Activated CD8-positive, alpha-beta T cell treated with anti-CD3 and anti-CD28 coated beads for 36 hours (primary cell): ENCODE results near the gene CAPN12. TPM values are rescaled to one million over a fixed set of nuclear protein-coding genes. Genes with fewer than 3 reads are reported as not detected.

Experiments used
- ATAC-seq: fragments of 200-7000 bp; cut with Tn5 transposase; one replicate; pipeline ENCODE4 v1.10.0; 2021; ENCODE audit warnings: mild to moderate bottlenecking, moderate library complexity
- CTCF ChIA-PET: fragments of 350-600 bp; sonication (Branson Sonifier 250); formaldehyde crosslinking; loops from one replicate; lab custom pipeline; 2021; ENCODE audit warnings: antibody characterized with exemption; lab: Charles Lee
- POLR2A ChIA-PET: fragments of 350-600 bp; sonication (Branson Sonifier 250); formaldehyde crosslinking; loops from one replicate; lab custom pipeline; 2021; ENCODE audit warnings: antibody characterized with exemption; lab: Charles Lee
- DNase-seq: peaks from one replicate; pipeline ENCODE4 v3.0.0-alpha.2; 2020
- H3K27ac Mint-ChIP-seq: one replicate; pipeline ENCODE4 v1.8.0; 2021; ENCODE audit warnings: mild to moderate bottlenecking, mixed read lengths
- H3K27me3 Mint-ChIP-seq: one replicate; pipeline ENCODE4 v1.8.0; 2021; ENCODE audit warnings: mixed read lengths
- H3K36me3 Mint-ChIP-seq: one replicate; pipeline ENCODE4 v1.8.0; 2021; ENCODE audit warnings: low read depth, mixed read lengths
- H3K4me1 Mint-ChIP-seq: one replicate; pipeline ENCODE4 v1.8.0; 2021; ENCODE audit warnings: low read depth, mixed read lengths
- H3K4me3 Mint-ChIP-seq: one replicate; pipeline ENCODE4 v1.8.0; 2021; ENCODE audit warnings: mild to moderate bottlenecking, moderate library complexity, mixed read lengths
- H3K9me3 Mint-ChIP-seq: one replicate; pipeline ENCODE4 v1.8.0; 2021; ENCODE audit warnings: mixed read lengths
- intact Hi-C: fragments of 100-400 bp; cut with micrococcal nuclease; formaldehyde crosslinking; loops from one replicate; pipeline ENCODE4 v1.10.0; 2022
- total RNA-seq, 2 experiments: library from RNA; stranded (reverse); gene quantifications; one replicate each; pipeline ENCODE4 v1.2.3, GENCODE V29; 2021
- TF ChIP-seq, protein P1 (sequence below): fragments of 200-600 bp; IDR thresholded peaks from one replicate; pipeline ENCODE4 v1.8.0; 2022; ENCODE audit warnings: antibody characterized with exemption, mild to moderate bottlenecking

CAPN12 gene
- total RNA-seq, 2 experiments from 2014 or later: 19.6 to 22.7 TPM

DNA sequence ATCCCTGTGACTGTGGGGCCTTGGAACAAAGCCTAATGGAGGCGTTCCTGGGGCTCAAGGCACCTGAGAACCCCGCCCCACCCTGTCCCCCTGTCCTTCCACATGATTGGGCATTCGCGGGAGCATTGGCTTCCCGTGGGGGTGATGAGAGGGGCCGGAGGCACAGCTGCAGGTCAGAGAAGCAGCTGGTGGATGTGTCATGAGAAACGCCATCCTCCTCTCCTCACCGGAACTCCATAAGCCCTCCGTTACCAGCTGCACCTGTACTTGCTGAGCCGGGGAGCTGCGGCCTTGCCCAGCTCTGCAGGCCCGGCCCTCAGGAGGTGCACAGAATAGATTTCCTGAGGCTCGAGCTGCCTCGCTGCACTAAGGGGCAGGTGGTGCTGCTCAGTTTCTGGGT is 42.0 kb downstream of the CAPN12 start:
- ATAC-seq (no peak), DNase-seq (no peak)
- Mint-ChIP-seq H3K36me3 (peaks cover 11% of the 10 kb centered on the region), H3K9me3 (no peaks in the 10 kb centered on the region), H3K27ac (no peak overlapping the region), H3K27me3 (no peaks in the 10 kb centered on the region), H3K4me1 (peaks cover 12% of the 10 kb centered on the region), H3K4me3 (no peak overlapping the region)
- POLR2A ChIA-PET: interaction anchor here (0.9 kb wide), 1 partner anchor 320 kb away, joined by 3 read pairs; no protein-coding TSS in a partner anchor
- intact Hi-C loops: no loop called here
- CTCF ChIA-PET: no interaction called here
- TF ChIP-seq, protein P1, sequence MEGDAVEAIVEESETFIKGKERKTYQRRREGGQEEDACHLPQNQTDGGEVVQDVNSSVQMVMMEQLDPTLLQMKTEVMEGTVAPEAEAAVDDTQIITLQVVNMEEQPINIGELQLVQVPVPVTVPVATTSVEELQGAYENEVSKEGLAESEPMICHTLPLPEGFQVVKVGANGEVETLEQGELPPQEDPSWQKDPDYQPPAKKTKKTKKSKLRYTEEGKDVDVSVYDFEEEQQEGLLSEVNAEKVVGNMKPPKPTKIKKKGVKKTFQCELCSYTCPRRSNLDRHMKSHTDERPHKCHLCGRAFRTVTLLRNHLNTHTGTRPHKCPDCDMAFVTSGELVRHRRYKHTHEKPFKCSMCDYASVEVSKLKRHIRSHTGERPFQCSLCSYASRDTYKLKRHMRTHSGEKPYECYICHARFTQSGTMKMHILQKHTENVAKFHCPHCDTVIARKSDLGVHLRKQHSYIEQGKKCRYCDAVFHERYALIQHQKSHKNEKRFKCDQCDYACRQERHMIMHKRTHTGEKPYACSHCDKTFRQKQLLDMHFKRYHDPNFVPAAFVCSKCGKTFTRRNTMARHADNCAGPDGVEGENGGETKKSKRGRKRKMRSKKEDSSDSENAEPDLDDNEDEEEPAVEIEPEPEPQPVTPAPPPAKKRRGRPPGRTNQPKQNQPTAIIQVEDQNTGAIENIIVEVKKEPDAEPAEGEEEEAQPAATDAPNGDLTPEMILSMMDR: no peak

DNA sequence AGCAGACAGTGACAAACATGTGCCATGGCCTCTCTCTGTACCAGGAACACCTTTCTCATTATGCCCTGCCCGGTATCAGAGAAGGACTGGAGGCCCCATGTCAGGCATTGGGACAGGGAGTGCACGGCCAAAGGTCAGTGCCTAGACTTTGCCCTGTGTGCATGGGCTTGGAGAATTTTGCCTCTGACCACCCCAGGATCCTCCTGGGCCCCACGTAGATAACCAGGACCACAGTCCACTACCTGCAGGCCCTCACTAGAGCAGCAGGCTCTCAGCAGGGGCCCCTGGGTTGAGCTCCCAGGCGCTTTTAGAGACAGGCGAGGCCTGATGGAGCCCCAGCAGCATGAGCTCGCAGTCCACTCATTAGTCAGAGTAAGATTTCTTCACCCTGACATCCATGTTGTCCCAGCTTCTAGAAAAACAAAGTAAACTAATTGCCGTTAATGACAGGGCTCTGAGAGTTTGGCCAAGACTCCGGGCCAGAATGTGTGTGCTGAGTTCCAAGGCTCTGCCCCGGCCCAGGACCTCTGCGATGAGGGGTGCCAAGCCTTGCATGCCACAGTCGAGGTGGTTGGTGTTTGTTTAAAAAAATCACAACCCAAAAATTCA is 42.7 kb downstream of the CAPN12 start:
- POLR2A ChIA-PET: interaction anchor here (0.9 kb wide), 1 partner anchor 321 kb away, joined by 3 read pairs; no protein-coding TSS in a partner anchor
- Mint-ChIP-seq H3K9me3 (no peaks in the 10 kb centered on the region), H3K4me3 (no peak overlapping the region), H3K4me1 (peaks cover 14% of the 10 kb centered on the region), H3K27me3 (no peaks in the 10 kb centered on the region), H3K36me3 (peaks cover 5% of the 10 kb centered on the region), H3K27ac (no peak overlapping the region)
- no peak for DNase-seq
- no peak for ATAC-seq
- intact Hi-C loops: no loop called here
- CTCF ChIA-PET: no interaction called here
- TF ChIP-seq, protein P1: no peak

DNA sequence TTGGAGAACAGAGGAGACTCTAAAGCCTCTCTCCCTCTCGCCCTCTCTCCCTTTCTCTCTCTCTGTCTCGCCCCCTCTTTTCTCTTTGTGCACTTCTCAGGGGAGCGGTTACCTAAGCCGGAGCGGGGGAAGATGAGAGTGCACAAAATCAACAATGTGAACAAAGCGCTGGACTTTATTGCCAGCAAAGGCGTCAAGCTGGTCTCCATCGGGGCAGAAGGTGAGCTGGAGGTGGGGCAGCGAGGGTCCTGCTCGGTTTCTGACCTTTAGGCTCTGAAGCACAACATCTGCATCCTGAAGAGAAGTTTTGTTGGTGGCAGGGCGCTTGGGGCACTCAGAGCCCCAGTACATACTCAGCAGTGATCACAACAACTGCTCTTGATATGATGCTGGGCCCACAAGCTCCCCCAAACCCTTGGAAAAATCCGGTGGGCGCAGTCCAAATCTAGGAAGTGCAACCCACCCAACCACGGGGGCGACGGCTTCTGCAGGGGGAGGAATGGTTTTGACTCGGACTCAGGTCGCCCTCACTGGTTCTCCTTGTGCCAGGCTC is 43.3 kb downstream of the CAPN12 start:
- H3K4me3 Mint-ChIP-seq: no peak overlapping the region
- TF ChIP-seq, protein P1: no peak
- no peaks in the 10 kb centered on the region for H3K27me3 Mint-ChIP-seq
- intact Hi-C loops: no loop called here
- ChIA-PET CTCF (no interaction called here), POLR2A (interaction anchor here (0.9 kb wide), 1 partner anchor 321 kb away, joined by 3 read pairs; no protein-coding TSS in a partner anchor)
- ATAC-seq (no peak), DNase-seq (no peak)
- H3K4me1 Mint-ChIP-seq: peaks cover 15% of the 10 kb centered on the region
- H3K27ac Mint-ChIP-seq: no peak overlapping the region
- H3K36me3 Mint-ChIP-seq: peaks cover 5% of the 10 kb centered on the region
- no peaks in the 10 kb centered on the region for H3K9me3 Mint-ChIP-seq

DNA sequence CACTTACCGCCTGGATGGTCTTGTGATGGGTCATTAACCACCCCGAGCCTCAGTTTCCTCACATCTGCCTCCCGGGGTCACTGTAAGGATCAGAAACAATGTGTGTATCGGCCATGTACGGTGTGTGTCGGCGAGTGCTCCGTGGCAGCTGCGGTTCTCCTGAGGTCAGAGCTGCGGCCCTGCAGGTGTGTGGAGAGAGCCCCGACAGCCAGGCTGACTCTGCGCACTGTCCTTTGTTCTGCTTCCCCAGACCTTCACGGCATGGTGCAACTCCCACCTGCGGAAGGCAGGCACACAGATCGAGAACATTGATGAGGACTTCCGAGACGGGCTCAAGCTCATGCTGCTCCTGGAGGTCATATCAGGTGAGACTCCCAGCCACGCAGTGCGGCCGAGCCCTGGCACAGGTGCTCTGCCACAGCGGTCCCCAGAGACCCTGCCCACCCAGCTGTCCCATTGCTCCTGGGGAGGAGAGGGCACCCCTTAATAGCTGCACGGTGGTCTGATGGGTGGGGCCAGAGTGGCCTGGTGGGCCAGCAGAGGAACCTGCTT is 43.8 kb downstream of the CAPN12 start:
- DNase-seq (no peak), ATAC-seq (no peak)
- TF ChIP-seq, protein P1: no peak
- peaks cover 2% of the 10 kb centered on the region for H3K36me3 Mint-ChIP-seq
- H3K9me3 Mint-ChIP-seq: no peaks in the 10 kb centered on the region
- no peak overlapping the region for H3K27ac Mint-ChIP-seq
- no peak overlapping the region for H3K4me3 Mint-ChIP-seq
- peaks cover 18% of the 10 kb centered on the region for H3K4me1 Mint-ChIP-seq
- intact Hi-C loops: no loop called here
- no peaks in the 10 kb centered on the region for H3K27me3 Mint-ChIP-seq
- CTCF ChIA-PET: interaction anchor here (1.4 kb wide), 1 partner anchor 64 kb away, joined by 3 read pairs; no protein-coding TSS in a partner anchor
- POLR2A ChIA-PET: no interaction called here
